ENCODE results near the gene RNF181.
"Not testable (repeated sequence)": the region's sequence is repeated elsewhere in the genome, so short reads cannot be mapped to it uniquely, and the experiment has no call there.

Gene RNF181

GRCh38 chr2:85617723-85618122, 22.2 kb downstream of the RNF181 start:
- DNase-seq, result not testable (repeated sequence)

GRCh38 chr2:85619617-85620016, 24.1 kb downstream of the RNF181 start:
- no peak for DNase-seq

- no peak for DNase-seq
Measured at GRCh38 chr2:85621338-85621737, 25.8 kb downstream of the RNF181 start.

- DNase-seq, result no peak
Measured at GRCh38 chr2:85623991-85624390, 28.4 kb downstream of the RNF181 start.

- no peak for DNase-seq
Measured at GRCh38 chr2:85628658-85629057, 33.1 kb downstream of the RNF181 start.

- DNase-seq, result no peak
Measured at GRCh38 chr2:85631316-85631715, 35.8 kb downstream of the RNF181 start.

- DNase-seq, result no peak
Measured at GRCh38 chr2:85635011-85635410, 39.5 kb downstream of the RNF181 start.

GRCh38 chr2:85635636-85636035, 40.1 kb downstream of the RNF181 start:
- no peak for DNase-seq

GRCh38 chr2:85642725-85643124, 47.2 kb downstream of the RNF181 start:
- DNase-seq, result no peak

GRCh38 chr2:85644909-85645308, 49.4 kb downstream of the RNF181 start:
- DNase-seq, result no peak

- no peak for DNase-seq
Measured at GRCh38 chr2:85646166-85646565, 50.6 kb downstream of the RNF181 start.
